GM18526 (cell line): ENCODE data around the gene CLP1.

Source experiments
- POLR2A ChIP-seq: IDR thresholded peaks from 3 replicates; pipeline ENCODE4 v1.6.1; 2011; ENCODE audit not compliant: insufficient read length; ENCODE audit errors: extremely low read depth

Gene CLP1

GRCh38 chr11:57637626-57638004 lies 19.9 kb upstream of the CLP1 start:
- no peak for TF ChIP-seq POLR2A

- no peak for TF ChIP-seq POLR2A
These were observed 19.4 kb upstream of the CLP1 start for GRCh38 chr11:57638005-57638781.

GRCh38 chr11:57638811-57639320 lies 18.7 kb upstream of the CLP1 start:
- TF ChIP-seq POLR2A, result no peak

GRCh38 chr11:57639321-57640067 lies 18.1 kb upstream of the CLP1 start:
- TF ChIP-seq POLR2A, result no peak

GRCh38 chr11:57640068-57640800 lies 17.3 kb upstream of the CLP1 start:
- no peak for TF ChIP-seq POLR2A

- no peak for TF ChIP-seq POLR2A
These were observed 16.4 kb upstream of the CLP1 start for GRCh38 chr11:57641011-57641807.

GRCh38 chr11:57643802-57644201 lies 13.8 kb upstream of the CLP1 start:
- no peak for TF ChIP-seq POLR2A

GRCh38 chr11:57644748-57645688 lies 12.5 kb upstream of the CLP1 start:
- no peak for TF ChIP-seq POLR2A

GRCh38 chr11:57645689-57646085 lies 11.9 kb upstream of the CLP1 start:
- TF ChIP-seq POLR2A, result no peak

GRCh38 chr11:57646194-57646798 lies 11.3 kb upstream of the CLP1 start:
- TF ChIP-seq POLR2A, result no peak

GRCh38 chr11:57646799-57647303 lies 10.7 kb upstream of the CLP1 start:
- no peak for TF ChIP-seq POLR2A

- TF ChIP-seq POLR2A, result no peak
These were observed 10.2 kb upstream of the CLP1 start for GRCh38 chr11:57647372-57647771.
